Astrocyte of the cerebellum (primary cell): Measurements from ENCODE around the gene MRPL38.
A peak's percentile ranks its signal among the peaks of the same experiment; 100 is the strongest.

Experiments
- DNase-seq: peaks from one replicate; pipeline ENCODE4 v3.0.0-alpha.2; 2011; ENCODE audit warnings: low read depth
- H3K4me3 ChIP-seq: 2 replicates; pipeline ENCODE4 v1.5.1; 2011; ENCODE audit warnings: mild to moderate bottlenecking, low read depth, low read length, moderate library complexity
- in situ Hi-C: cut with HindIII; loops from 2 replicates; pipeline ENCODE4 v1.10.0; 2017; ENCODE audit warnings: low sequenced_read_pairs
- TF ChIP-seq, protein P1 (sequence below): IDR thresholded peaks from 2 replicates; pipeline ENCODE4 v1.5.1; 2012; ENCODE audit warnings: low read length, low read depth, moderate library complexity, mild to moderate bottlenecking; ENCODE audit errors: missing control alignments

Gene MRPL38

DNA sequence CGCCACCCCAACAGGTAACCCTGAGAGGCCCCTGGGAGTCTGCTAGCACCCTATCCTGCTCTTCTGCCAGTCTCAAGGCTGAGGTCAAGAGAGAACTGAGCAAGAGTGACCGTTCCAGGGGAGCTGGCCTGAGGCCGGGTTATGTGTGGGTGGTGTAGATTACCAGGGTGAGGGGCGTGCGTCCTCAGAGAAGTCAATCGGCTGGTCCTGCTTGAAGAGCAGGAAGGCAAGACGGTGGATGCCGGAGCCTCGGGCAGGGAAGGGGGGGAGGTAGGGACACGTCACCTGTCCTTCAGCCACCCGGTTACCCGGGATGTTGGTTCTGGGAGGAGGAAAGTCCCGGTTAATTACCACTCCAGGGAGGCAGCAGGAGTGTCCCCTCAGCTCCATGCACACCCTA is 5.3 kb downstream of the MRPL38 start:
- DNase-seq, result no peak
- H3K4me3 ChIP-seq, result no peak overlapping the region
- in situ Hi-C loops, result no loop called here
- TF ChIP-seq, protein P1, sequence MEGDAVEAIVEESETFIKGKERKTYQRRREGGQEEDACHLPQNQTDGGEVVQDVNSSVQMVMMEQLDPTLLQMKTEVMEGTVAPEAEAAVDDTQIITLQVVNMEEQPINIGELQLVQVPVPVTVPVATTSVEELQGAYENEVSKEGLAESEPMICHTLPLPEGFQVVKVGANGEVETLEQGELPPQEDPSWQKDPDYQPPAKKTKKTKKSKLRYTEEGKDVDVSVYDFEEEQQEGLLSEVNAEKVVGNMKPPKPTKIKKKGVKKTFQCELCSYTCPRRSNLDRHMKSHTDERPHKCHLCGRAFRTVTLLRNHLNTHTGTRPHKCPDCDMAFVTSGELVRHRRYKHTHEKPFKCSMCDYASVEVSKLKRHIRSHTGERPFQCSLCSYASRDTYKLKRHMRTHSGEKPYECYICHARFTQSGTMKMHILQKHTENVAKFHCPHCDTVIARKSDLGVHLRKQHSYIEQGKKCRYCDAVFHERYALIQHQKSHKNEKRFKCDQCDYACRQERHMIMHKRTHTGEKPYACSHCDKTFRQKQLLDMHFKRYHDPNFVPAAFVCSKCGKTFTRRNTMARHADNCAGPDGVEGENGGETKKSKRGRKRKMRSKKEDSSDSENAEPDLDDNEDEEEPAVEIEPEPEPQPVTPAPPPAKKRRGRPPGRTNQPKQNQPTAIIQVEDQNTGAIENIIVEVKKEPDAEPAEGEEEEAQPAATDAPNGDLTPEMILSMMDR, result no peak

DNA sequence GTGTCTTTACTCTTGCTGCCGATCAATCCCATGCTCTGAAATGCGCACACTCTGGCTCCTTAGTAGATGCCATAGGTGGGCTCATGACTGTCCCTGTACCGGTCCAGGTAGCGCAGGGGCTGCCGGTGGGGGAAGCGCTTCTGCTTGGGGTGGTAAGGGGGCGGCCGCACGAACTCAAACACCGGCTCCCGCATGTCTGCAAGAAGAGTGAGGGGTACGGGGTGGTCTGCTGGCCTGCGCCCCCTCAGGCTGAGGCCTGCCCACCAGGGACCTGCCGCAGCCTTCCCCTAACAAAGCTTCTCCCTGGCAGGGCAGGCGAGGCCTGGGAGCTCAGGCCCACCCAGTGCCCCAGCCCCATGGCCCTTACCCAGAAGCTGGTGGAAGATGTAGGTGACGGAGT is 5.9 kb downstream of the MRPL38 start:
- no peak overlapping the region for H3K4me3 ChIP-seq
- in situ Hi-C loops, result no loop called here
- no peak for DNase-seq
- TF ChIP-seq, protein P1, result no peak

DNA sequence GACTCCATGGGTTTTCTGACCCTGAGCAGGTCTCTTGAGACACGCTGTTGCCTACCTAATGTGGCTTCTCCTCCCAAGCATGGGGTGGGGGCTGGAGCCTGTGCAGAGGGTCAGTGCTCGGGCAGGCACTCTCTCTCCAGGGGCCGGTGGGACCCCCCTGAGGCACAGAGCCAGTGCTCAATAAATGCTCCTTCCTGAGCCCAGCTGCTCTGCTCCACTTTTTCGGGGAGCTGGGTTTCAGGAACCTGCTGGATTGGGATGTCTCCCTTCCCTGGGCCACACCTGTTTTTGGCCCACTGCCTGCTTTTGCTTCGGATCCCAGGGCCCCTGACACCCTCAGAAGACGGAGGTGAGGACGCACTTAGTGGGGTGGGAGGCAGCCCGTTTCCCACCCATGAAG is 6.6 kb downstream of the MRPL38 start:
- DNase-seq, result no peak
- no peak overlapping the region for H3K4me3 ChIP-seq
- TF ChIP-seq, protein P1, result no peak
- in situ Hi-C loops, result no loop called here

DNA sequence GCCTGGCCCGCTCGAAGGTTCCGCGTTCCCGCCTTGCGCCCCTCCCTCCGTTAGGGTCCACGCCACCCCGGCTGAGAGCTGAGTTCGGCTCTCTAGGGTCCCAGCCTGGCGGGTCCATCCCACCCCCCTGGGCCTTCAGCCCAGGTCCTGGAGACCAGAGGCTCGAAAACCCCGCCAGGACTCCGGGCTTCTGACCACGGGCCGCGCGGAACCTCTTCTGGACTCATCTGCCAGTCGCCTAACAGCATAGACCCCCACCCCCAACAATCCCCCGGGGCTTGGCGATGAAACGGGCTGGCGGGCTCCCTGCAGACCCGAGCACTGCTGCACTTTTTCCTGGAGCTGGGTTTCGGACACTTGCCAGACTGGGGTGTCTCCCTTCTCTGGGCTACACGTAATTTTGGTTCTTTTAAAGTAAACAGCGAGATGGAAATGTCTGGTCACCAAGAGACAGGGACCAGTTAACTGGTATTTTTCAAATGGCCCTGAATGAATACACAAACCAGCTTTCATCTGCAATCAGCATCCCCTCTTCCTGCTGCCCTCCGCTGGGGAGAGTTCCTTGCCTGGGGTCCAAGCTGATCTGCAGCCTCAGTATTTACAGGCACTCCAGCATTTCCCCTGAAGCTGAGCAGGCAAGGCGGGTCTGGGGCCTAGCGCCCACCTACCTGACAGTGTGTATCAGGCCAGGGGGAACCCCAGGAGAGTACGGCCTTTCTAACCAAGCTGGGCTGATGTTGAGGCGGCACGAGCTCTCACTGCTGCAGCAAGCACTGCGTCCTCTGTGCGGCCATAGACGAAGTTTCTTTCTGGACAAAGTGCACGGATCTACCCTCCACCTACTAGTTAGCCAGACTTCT is 7.3 kb downstream of the MRPL38 start:
- in situ Hi-C loops, result no loop called here
- DNase-seq, result no peak
- H3K4me3 ChIP-seq, result peak overlapping the region; percentile 61
- TF ChIP-seq, protein P1, result no peak

DNA sequence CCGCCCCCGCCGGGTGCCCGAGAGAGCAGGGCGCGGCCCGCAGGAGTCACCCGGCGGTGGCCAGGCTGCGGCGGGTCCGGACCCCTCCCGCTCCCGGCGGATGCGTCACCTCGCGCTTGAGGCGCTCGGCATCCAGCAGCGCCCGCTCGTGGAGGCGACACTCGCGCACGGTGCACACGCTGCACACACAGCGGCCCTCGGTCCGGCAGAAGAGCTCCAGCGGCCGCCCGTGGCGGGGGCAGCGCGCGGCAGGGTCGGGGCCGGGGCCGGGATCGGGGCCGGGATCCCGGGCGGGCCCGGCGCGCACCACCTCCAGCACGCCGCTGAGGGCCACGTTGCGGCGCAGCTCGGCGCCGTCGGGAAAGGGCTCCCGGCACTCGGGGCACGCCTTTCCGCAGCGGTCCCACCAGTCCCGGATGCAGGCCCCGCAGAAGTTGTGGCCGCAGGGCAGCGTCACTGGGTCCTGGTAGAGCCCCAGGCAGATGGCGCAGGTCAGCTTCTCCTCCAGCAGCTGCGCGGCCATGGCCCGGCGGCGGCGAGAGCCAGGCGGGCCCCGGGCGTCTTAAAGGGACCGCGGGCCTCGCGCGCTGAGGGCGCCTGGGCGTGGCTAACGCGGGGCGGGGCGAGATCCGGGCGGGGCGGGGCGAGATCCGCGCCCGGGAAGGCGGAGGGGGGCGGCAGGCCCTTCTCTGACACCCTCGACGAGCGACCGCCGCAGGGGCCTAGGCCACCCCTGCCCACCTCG is 8.1 kb downstream of the MRPL38 start, which contains the start of gene TRIM65:
Gene TRIM65 (minus strand): TSS at position 537 of the 745 bp plus-strand sequence. CDS start 14 bp downstream, at position 523.
- TF ChIP-seq, protein P1, result no peak
- peak within 1 kb of the TSS; percentile 61 for H3K4me3 ChIP-seq
- DNase-seq, result no peak
- in situ Hi-C loops, result no loop called here

DNA sequence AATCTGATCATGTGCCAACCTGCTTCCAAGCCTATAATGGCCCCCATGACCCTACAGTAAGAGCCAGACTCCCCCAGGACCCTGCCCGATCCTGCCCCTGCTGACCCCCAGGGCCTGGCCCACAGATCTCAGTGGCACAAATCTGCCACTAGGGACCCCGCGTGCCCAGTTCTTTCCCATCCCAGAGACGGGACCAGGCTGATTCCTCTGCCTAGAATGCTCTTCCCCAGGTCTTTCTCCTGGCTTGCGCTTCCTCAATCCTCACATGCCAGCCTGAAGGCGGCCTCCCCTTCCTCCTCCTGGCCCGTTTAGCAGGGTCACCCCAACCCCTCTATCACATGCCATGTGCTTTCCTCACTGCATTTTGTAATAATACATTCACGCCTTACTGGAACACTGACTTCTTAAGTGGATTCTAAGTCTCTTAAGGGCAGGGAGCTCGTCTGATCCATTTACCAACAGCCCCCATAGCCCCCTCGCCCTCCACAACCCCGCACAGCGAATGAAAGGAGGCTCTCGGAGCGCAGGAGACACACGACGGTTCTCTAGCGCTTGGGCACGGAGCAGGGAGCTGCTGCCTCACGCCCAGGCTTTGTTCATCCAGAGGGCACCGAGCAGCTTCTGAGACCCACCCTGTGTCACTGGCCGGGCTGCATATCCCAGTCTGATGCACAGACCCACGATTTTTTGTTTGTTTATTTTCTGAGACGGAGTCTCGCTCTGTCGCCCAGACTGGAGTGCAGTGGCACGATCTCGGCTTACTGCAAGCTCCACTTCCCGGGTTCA is 9.1 kb downstream of the MRPL38 start:
- H3K4me3 ChIP-seq, result peak overlapping the region; percentile 61
- TF ChIP-seq, protein P1, result peak; percentile 45
- DNase-seq, result no peak
- in situ Hi-C loops, result no loop called here
